PFSK-1 (cell line): Measurements from ENCODE around the gene SARDH.

Experiments used
- FOXP2 ChIP-seq: optimal IDR thresholded peaks from 2 replicates; pipeline ENCODE3; 2011; ENCODE audit warnings: borderline replicate concordance, control low read depth, inconsistent platforms; ENCODE audit not compliant: insufficient read depth; ENCODE audit errors: extremely low read length, extremely low read depth
- POLR2AphosphoS5 ChIP-seq: IDR thresholded peaks from 2 replicates; pipeline ENCODE4 v1.6.1; 2012; ENCODE audit warnings: low read depth, mild to moderate bottlenecking, control low read depth, low read length, moderate library complexity
- REST ChIP-seq, 2 experiments: IDR thresholded peaks; 2 replicates each; pipeline versions ENCODE4 v1.6.1 to v1.8.0; 2011 to 2012; ENCODE audit warnings: low read depth in 2 of 2, low read length in 2 of 2, control low read depth in 1 of 2, inconsistent platforms in 1 of 2, mild to moderate bottlenecking in 1 of 2, moderate library complexity in 1 of 2; ENCODE audit not compliant: insufficient read depth in 1 of 2
- SIN3A ChIP-seq: IDR thresholded peaks from 2 replicates; pipeline ENCODE4 v1.6.1; 2012; ENCODE audit warnings: mild to moderate bottlenecking, low read length, moderate library complexity, borderline replicate concordance; ENCODE audit not compliant: insufficient read depth
- TAF1 ChIP-seq: IDR thresholded peaks from 2 replicates; pipeline ENCODE4 v1.6.1; 2012; ENCODE audit warnings: low read length, control low read depth, borderline replicate concordance; ENCODE audit not compliant: insufficient read depth

The SARDH gene

DNA sequence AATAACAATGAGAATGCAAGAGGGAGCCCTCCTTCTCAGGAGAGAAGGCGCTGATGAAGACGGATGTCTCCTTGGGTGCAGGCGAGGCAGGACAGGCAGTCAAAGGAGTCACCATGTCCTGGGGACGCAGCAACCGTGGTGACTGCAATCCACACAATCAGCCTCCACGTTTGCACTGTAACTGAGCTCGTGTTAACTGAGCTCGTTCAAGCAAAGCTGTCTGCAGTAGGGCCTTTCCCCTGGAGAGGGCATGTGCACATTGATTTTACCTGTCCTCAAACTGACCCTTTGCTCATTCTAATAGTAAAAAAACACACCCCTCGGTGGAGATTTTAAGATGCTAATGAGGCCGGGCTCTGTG is 2.8 kb downstream of the SARDH start:
- TF ChIP-seq POLR2AphosphoS5 (no peak), FOXP2 (no peak), SIN3A (no peak), REST (IDR thresholded peaks at IDR 0.05; ENCODE audit: insufficient read depth in 1 of 2, low read depth in 2 of 2, low read length in 2 of 2) (no peak), TAF1 (no peak)

GRCh38 chr9:133734590-133735414 is 3.4 kb downstream of the SARDH start:
- TF ChIP-seq SIN3A, result no peak
- TF ChIP-seq TAF1, result no peak
- TF ChIP-seq FOXP2, result no peak

- TF ChIP-seq REST (IDR thresholded peaks at IDR 0.05; ENCODE audit: insufficient read depth in 1 of 2, low read depth in 2 of 2, low read length in 2 of 2) (no peak), TAF1 (no peak), POLR2AphosphoS5 (no peak)
These were observed 4.2 kb downstream of the SARDH start for GRCh38 chr9:133733796-133734533.

DNA sequence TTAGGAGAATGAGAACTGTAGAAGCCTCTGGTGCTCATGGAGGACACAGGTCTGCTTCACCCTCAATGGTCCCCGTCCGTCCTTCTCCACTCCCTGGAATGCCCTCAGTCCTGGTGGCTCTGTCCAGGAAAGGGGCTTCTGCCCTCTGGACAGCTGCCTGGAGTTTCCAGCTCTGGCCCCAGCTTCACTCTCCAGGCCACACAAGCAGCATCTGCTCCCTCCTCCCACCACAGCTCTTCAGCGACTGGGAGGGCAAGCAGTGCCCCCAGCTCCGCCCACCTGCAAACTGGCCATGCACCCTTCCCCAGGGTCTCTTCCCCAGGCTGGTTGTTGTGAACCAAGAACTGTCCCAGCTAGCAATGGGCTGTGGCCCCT is 4.7 kb downstream of the SARDH start:
- TF ChIP-seq SIN3A (no peak), REST (IDR thresholded peaks at IDR 0.05; ENCODE audit: insufficient read depth in 1 of 2, low read depth in 2 of 2, low read length in 2 of 2) (no peak), FOXP2 (no peak), POLR2AphosphoS5 (no peak), TAF1 (no peak)

GRCh38 chr9:133732639-133733408 is 5.3 kb downstream of the SARDH start:
- no peak for TF ChIP-seq POLR2AphosphoS5
- TF ChIP-seq FOXP2, result no peak
- no peak for TF ChIP-seq REST (IDR thresholded peaks at IDR 0.05; ENCODE audit: insufficient read depth in 1 of 2, low read depth in 2 of 2, low read length in 2 of 2)
- TF ChIP-seq TAF1, result no peak
- TF ChIP-seq SIN3A, result no peak
